Cardiac muscle cell (in vitro differentiated cells and primary cell): ENCODE measurements around the gene MLF2. TPM values are rescaled to one million over a fixed set of nuclear protein-coding genes. Genes with fewer than 3 reads are reported as not detected.

Source experiments
- DNase-seq, 2 donors: peaks; one replicate each; pipeline versions ENCODE4 v3.0.0 to v3.0.0-alpha.2; 2010 to 2017; ENCODE audit warnings: low read depth in 1 of 2, low spot score in 1 of 2
- H3K27ac ChIP-seq: fragments of 200-600 bp; sonication (generic); 2 replicates; pipeline ENCODE4 v1.5.1; 2016
- H3K27me3 ChIP-seq: fragments of 200-600 bp; sonication (generic); 2 replicates; pipeline ENCODE4 v1.6.0; 2016; ENCODE audit warnings: control low read depth
- H3K36me3 ChIP-seq: fragments of 200-600 bp; sonication (generic); 2 replicates; pipeline ENCODE4 v1.5.1; 2016; ENCODE audit warnings: control low read depth
- H3K4me1 ChIP-seq: fragments of 200-600 bp; sonication (generic); 2 replicates; pipeline ENCODE4 v1.8.1; 2017; ENCODE audit warnings: low read depth, mild to moderate bottlenecking, mixed run types
- H3K4me3 ChIP-seq: fragments of 200-600 bp; sonication (generic); 2 replicates; pipeline ENCODE4 v1.5.1; 2016; ENCODE audit warnings: mild to moderate bottlenecking
- H3K9me3 ChIP-seq: fragments of 200-600 bp; sonication (generic); 2 replicates; pipeline ENCODE4 v1.5.1; 2017; ENCODE audit warnings: low read depth, mild to moderate bottlenecking, control low read depth
- polyA plus RNA-seq: library from polyadenylated mRNA; unstranded; fragments of >200 nt; fragmentation: Nextera tagmentation; extraction: Ambion mirVana; gene quantifications from 2 replicates; pipeline ENCODE4 v1.2.1, GENCODE V29; 2016
- total RNA-seq: library from RNA; depleted of rRNA; stranded (reverse); fragments of >200 nt; gene quantifications from 2 replicates; pipeline ENCODE4 v1.2.3, GENCODE V29; 2016
- TF ChIP-seq, protein P1 (sequence below): IDR thresholded peaks from 2 replicates; pipeline ENCODE4 v1.5.1; 2012; ENCODE audit warnings: low read depth, mild to moderate bottlenecking, low read length

MLF2 gene
- total and polyA plus RNA-seq, 2 experiments from 2014 or later, result 342 to 592 TPM

DNA sequence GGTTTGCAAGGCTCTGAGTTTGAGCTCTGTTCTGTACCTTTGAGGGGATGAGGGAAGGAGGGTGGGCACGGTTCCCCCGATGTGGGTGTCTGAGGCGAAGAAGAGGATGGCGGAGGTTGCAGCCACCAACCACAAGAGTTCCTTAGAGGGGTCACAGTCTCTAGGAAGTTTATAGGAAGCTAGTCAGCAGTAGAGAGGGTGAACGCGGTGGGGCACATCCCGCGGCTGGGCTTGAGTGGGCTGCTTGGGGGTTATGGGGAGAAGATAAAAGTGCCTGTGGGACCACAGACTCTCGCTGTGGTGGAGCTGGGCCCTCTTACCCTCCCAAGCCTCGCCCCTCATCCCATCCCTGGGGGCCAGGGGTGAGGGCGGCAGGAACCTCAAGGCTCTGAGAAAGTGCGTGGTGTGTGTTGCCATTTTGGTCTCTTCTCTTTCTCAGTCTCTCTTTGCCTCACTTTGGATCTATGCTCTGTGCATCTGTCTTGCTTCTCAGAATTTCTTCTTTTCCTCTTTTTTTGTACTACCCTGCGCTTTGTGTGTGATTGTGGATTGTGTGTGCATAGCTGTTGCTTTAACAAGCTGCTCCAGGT is 39.1 kb upstream of the MLF2 start:
- peak overlapping the region; percentile 75 for H3K27ac ChIP-seq
- peaks cover 16% of the 10 kb centered on the region for H3K4me1 ChIP-seq
- no peak overlapping the region for H3K4me3 ChIP-seq
- TF ChIP-seq, protein P1, sequence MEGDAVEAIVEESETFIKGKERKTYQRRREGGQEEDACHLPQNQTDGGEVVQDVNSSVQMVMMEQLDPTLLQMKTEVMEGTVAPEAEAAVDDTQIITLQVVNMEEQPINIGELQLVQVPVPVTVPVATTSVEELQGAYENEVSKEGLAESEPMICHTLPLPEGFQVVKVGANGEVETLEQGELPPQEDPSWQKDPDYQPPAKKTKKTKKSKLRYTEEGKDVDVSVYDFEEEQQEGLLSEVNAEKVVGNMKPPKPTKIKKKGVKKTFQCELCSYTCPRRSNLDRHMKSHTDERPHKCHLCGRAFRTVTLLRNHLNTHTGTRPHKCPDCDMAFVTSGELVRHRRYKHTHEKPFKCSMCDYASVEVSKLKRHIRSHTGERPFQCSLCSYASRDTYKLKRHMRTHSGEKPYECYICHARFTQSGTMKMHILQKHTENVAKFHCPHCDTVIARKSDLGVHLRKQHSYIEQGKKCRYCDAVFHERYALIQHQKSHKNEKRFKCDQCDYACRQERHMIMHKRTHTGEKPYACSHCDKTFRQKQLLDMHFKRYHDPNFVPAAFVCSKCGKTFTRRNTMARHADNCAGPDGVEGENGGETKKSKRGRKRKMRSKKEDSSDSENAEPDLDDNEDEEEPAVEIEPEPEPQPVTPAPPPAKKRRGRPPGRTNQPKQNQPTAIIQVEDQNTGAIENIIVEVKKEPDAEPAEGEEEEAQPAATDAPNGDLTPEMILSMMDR, result no peak
- H3K27me3 ChIP-seq, result no peaks in the 10 kb centered on the region
- DNase-seq, result no peak
- no peaks in the 10 kb centered on the region for H3K36me3 ChIP-seq
- no peaks in the 10 kb centered on the region for H3K9me3 ChIP-seq

DNA sequence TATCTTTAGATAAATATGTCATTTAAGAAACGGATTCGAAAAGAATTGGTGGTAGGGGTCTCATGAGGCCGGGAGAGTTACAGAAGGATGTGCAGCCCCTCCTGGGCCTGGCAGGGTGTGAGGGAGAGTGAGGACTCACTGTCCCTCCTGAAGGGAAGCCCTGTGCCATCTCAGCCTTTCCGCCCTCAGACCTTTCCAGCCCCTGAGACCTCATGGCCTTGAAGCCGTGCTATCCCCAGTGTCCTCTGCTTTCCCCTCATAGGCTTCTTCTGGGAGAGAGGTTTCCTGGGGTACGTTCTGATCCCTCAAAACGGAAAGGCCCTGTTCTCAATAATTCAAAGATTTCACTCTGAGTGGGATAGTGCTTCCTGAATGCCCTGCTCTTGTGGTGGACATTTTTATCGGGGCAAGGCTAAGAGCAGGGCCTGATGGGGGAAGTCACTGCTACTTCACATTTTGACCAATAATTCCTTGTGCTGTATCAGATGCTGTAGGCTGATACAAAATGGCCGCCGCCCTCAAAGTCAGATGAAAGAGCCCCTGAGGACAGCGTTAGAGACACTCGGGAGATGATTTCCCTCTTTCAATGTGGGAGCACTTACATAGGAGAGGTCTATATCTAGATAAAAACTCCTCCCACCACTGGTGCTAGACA is 37.7 kb upstream of the MLF2 start:
- H3K27me3 ChIP-seq, result no peaks in the 10 kb centered on the region
- H3K9me3 ChIP-seq, result no peaks in the 10 kb centered on the region
- peaks cover 9% of the 10 kb centered on the region for H3K4me1 ChIP-seq
- H3K4me3 ChIP-seq, result no peak overlapping the region
- no peak for DNase-seq
- TF ChIP-seq, protein P1, result no peak
- no peaks in the 10 kb centered on the region for H3K36me3 ChIP-seq
- H3K27ac ChIP-seq, result no peak overlapping the region

GRCh38 chr12:6788972-6789924 is 36.3 kb upstream of the MLF2 start, which contains the start of gene CD4:
TSS of gene CD4 (plus strand) at chr12:6789528. CDS start at chr12:6800139, 10,611 bp downstream.
- TF ChIP-seq, protein P1, result no peak
- Histone ChIP-seq H3K4me3 (no peak within 1 kb of the TSS), H3K36me3 (no peaks in the 10 kb centered on the region), H3K27ac (no peak within 1 kb of the TSS), H3K4me1 (peaks cover 9% of the 10 kb centered on the region), H3K9me3 (no peaks in the 10 kb centered on the region), H3K27me3 (no peaks in the 10 kb centered on the region)
- DNase-seq, result no peak

GRCh38 chr12:6787309-6787708 is 34.4 kb upstream of the MLF2 start:
- DNase-seq, result no peak
- H3K27me3 ChIP-seq, result no peaks in the 10 kb centered on the region
- TF ChIP-seq, protein P1, result no peak
- H3K4me1 ChIP-seq, result peaks cover 14% of the 10 kb centered on the region
- no peaks in the 10 kb centered on the region for H3K36me3 ChIP-seq
- no peaks in the 10 kb centered on the region for H3K9me3 ChIP-seq
- no peak overlapping the region for H3K27ac ChIP-seq
- no peak overlapping the region for H3K4me3 ChIP-seq

DNA sequence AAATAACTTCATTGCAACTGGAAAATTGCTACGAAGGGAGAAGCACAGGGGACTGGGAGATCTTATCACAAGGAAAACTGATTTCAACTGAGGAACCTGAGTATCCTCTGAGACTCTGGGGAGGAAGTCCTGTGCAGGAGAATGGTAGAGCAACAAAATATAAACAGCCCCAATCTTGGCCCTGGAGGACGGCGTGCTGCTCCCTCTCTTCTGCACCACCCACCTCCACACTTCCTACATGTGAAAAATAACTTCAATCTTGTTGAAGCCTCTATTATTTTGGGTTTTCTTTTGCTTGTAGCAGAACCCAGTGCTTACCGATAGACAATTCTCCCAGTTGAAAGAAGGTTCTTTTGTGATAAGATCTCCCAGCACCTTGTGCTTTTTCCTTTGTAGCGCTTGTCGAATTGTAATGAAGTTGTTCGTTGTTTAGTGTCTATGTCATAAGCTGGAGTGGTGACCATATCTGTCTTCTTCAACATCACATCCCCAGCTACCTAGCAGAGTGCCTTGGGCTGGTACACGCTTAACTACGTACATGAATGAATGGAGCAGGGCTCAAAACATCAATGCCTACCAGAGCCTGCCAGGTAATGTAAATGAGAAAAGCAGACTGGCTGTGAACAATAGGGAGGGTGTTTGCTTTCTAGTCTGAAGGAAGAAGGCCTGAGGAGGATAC is 33.6 kb upstream of the MLF2 start:
- Histone ChIP-seq H3K4me3 (no peak overlapping the region), H3K9me3 (no peaks in the 10 kb centered on the region), H3K27ac (no peak overlapping the region), H3K27me3 (no peaks in the 10 kb centered on the region), H3K36me3 (no peaks in the 10 kb centered on the region), H3K4me1 (peaks cover 11% of the 10 kb centered on the region)
- TF ChIP-seq, protein P1, result no peak
- no peak for DNase-seq
